ENCODE data around the gene MAF.

The MAF gene

GRCh38 chr16:79598348-79599181, 2.0 kb downstream of the MAF start:
- H3K36me3 ChIP-seq (ENCODE audit: control insufficient read depth in 1 of 2, insufficient read depth in 2 of 2, low read length in 2 of 2), result peaks cover 0 to 3% of the 10 kb centered on the region in 2 donors
- H3K27me3 ChIP-seq (ENCODE audit: low read depth, low read length), result no peaks in the 10 kb centered on the region
- H3K9me3 ChIP-seq (ENCODE audit: control insufficient read depth in 1 of 2, low read length in 2 of 2), result no peaks in the 10 kb centered on the region
- H3K4me3 ChIP-seq (ENCODE audit: low read depth in 1 of 2, low read length in 2 of 2), result peak overlapping the region; percentile 71 to 83
- H3K4me1 ChIP-seq (ENCODE audit: control insufficient read depth in 1 of 2, insufficient read depth in 2 of 2, low read length in 2 of 2), result peaks cover 6 to 20% of the 10 kb centered on the region in 2 donors
- peak overlapping the region; percentile 87 for H3K27ac ChIP-seq (ENCODE audit: low read length)

DNA sequence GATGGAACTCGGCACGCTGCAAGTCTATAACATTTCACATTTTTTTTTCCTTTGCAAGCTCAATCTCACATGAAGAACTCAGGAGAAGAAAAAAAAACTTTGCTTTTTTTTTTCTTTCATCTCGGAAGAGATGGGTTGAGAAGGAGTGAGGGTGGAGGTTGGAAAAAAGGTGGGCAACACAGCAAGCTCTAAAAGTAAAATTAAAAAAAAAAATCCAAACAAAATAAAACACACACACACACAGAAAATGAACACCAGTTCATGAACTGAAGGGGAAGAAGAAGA, 2.5 kb downstream of the MAF start:
- H3K36me3 ChIP-seq (ENCODE audit: control insufficient read depth in 1 of 2, insufficient read depth in 2 of 2, low read length in 2 of 2), result peaks cover 0 to 3% of the 10 kb centered on the region in 2 donors
- H3K27me3 ChIP-seq (ENCODE audit: low read depth, low read length), result no peaks in the 10 kb centered on the region
- H3K9me3 ChIP-seq (ENCODE audit: control insufficient read depth in 1 of 2, low read length in 2 of 2), result no peaks in the 10 kb centered on the region
- H3K4me3 ChIP-seq (ENCODE audit: low read depth in 1 of 2, low read length in 2 of 2), result peak overlapping the region; percentile 71 to 83
- peaks cover 6 to 20% of the 10 kb centered on the region in 2 donors for H3K4me1 ChIP-seq (ENCODE audit: control insufficient read depth in 1 of 2, insufficient read depth in 2 of 2, low read length in 2 of 2)
- H3K27ac ChIP-seq (ENCODE audit: low read length), result peak overlapping the region; percentile 87

DNA sequence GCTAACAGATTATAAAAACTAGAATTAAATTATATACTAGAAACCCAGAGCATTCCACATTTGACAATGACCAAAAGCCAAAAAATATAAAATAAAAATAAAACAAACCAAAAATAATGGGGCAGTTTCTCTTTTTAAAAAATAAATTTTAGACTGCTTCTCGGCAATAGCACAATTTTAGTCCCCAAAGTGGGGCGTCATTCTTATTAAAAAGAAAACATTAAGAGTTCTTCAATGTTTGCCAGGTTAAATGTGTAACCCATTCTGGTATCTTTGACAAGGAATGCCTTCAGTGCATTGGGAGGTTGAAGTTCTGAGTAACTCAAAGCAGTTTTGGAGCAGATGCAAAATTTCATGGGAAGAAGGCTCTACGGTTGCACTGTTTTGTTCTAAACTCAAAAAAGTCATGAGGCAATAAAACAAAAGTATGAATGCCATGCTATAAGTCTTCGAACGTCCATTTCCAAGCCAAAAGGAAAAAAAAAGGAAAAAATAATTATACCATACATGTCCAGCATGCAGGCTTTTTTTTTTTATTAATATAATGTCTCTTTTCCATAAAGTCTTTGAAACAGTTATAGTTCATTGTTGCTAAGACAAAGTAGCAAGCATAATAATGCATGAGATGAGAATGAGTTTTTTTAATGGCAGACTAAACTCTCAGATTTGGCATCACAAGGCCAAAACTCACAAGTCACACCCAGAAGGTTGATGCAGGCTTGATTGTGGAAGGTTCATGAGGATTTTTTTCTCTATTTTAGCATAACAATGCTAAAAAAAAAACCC, 3.1 kb downstream of the MAF start:
- Histone ChIP-seq H3K9me3 (ENCODE audit: control insufficient read depth in 1 of 2, low read length in 2 of 2) (no peaks in the 10 kb centered on the region), H3K27me3 (ENCODE audit: low read depth, low read length) (no peaks in the 10 kb centered on the region), H3K4me1 (ENCODE audit: control insufficient read depth in 1 of 2, insufficient read depth in 2 of 2, low read length in 2 of 2) (peaks cover 5 to 17% of the 10 kb centered on the region in 2 donors), H3K36me3 (ENCODE audit: control insufficient read depth in 1 of 2, insufficient read depth in 2 of 2, low read length in 2 of 2) (peaks cover 0 to 3% of the 10 kb centered on the region in 2 donors), H3K4me3 (ENCODE audit: low read depth in 1 of 2, low read length in 2 of 2) (peak overlapping the region; percentile 71 to 83), H3K27ac (ENCODE audit: low read length) (peak overlapping the region; percentile 87)

- Histone ChIP-seq H3K4me3 (ENCODE audit: low read depth in 1 of 2, low read length in 2 of 2) (peak overlapping the region; percentile 71 to 83), H3K27ac (ENCODE audit: low read length) (peak overlapping the region; percentile 87), H3K4me1 (ENCODE audit: control insufficient read depth in 1 of 2, insufficient read depth in 2 of 2, low read length in 2 of 2) (peaks cover 0 to 7% of the 10 kb centered on the region in 2 donors)
Measured at GRCh38 chr16:79595931-79596450, 4.5 kb downstream of the MAF start.

DNA sequence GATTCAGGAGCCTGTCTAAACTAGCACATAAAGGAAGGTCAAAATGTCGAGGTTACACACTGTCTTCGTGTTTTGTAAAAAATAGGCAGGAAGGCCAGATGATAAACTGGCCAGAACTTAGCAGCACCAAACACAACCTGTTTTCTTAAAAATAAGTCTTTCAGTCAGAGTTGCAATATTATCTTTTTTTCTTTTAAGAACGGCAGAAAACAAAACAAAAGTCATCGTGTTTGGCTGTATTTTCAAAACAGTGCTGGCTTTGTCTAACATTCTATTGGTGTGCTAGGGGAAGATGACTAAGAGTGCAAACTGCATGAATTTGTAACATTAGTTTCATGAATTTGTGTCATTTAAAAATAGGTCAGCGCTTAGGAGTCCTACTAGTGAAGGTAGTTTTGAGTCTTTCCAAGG, 5.3 kb downstream of the MAF start:
- Histone ChIP-seq H3K36me3 (ENCODE audit: control insufficient read depth in 1 of 2, insufficient read depth in 2 of 2, low read length in 2 of 2) (peaks cover 0 to 3% of the 10 kb centered on the region in 2 donors), H3K27me3 (ENCODE audit: low read depth, low read length) (no peaks in the 10 kb centered on the region), H3K9me3 (ENCODE audit: control insufficient read depth in 1 of 2, low read length in 2 of 2) (no peaks in the 10 kb centered on the region), H3K4me1 (ENCODE audit: control insufficient read depth in 1 of 2, insufficient read depth in 2 of 2, low read length in 2 of 2) (peaks cover 0 to 7% of the 10 kb centered on the region in 2 donors), H3K27ac (ENCODE audit: low read length) (peak overlapping the region; percentile 87), H3K4me3 (ENCODE audit: low read depth in 1 of 2, low read length in 2 of 2) (peak overlapping the region; percentile 71 to 83)

More at GRCh38 chr16:79595931-79596450, 4.5 kb downstream of the MAF start:
- H3K9me3 ChIP-seq (ENCODE audit: control insufficient read depth in 1 of 2, low read length in 2 of 2), result no peaks in the 10 kb centered on the region
- peaks cover 0 to 3% of the 10 kb centered on the region in 2 donors for H3K36me3 ChIP-seq (ENCODE audit: control insufficient read depth in 1 of 2, insufficient read depth in 2 of 2, low read length in 2 of 2)
- no peaks in the 10 kb centered on the region for H3K27me3 ChIP-seq (ENCODE audit: low read depth, low read length)

- H3K27me3 ChIP-seq (ENCODE audit: low read depth, low read length), result no peaks in the 10 kb centered on the region
- no peaks in the 10 kb centered on the region for H3K9me3 ChIP-seq (ENCODE audit: control insufficient read depth in 1 of 2, low read length in 2 of 2)
- H3K4me3 ChIP-seq (ENCODE audit: low read depth in 1 of 2, low read length in 2 of 2), result peak overlapping the region in 1 of 2 donors; percentile 31
- H3K36me3 ChIP-seq (ENCODE audit: control insufficient read depth in 1 of 2, insufficient read depth in 2 of 2, low read length in 2 of 2), result peaks cover 0 to 3% of the 10 kb centered on the region in 2 donors
- H3K27ac ChIP-seq (ENCODE audit: low read length), result peak overlapping the region; percentile 76
- peaks cover 0 to 7% of the 10 kb centered on the region in 2 donors for H3K4me1 ChIP-seq (ENCODE audit: control insufficient read depth in 1 of 2, insufficient read depth in 2 of 2, low read length in 2 of 2)
Measured at GRCh38 chr16:79593754-79594153, 6.8 kb downstream of the MAF start.

- H3K4me3 ChIP-seq (ENCODE audit: low read depth in 1 of 2, low read length in 2 of 2), result peak overlapping the region in 1 of 2 donors; percentile 31
- peak overlapping the region; percentile 76 for H3K27ac ChIP-seq (ENCODE audit: low read length)
- H3K9me3 ChIP-seq (ENCODE audit: control insufficient read depth in 1 of 2, low read length in 2 of 2), result no peaks in the 10 kb centered on the region
- peaks cover 0 to 3% of the 10 kb centered on the region in 2 donors for H3K36me3 ChIP-seq (ENCODE audit: control insufficient read depth in 1 of 2, insufficient read depth in 2 of 2, low read length in 2 of 2)
- no peaks in the 10 kb centered on the region for H3K27me3 ChIP-seq (ENCODE audit: low read depth, low read length)
- H3K4me1 ChIP-seq (ENCODE audit: control insufficient read depth in 1 of 2, insufficient read depth in 2 of 2, low read length in 2 of 2), result peaks cover 0 to 3% of the 10 kb centered on the region in 2 donors
Measured at GRCh38 chr16:79593074-79593531, 7.4 kb downstream of the MAF start.

DNA sequence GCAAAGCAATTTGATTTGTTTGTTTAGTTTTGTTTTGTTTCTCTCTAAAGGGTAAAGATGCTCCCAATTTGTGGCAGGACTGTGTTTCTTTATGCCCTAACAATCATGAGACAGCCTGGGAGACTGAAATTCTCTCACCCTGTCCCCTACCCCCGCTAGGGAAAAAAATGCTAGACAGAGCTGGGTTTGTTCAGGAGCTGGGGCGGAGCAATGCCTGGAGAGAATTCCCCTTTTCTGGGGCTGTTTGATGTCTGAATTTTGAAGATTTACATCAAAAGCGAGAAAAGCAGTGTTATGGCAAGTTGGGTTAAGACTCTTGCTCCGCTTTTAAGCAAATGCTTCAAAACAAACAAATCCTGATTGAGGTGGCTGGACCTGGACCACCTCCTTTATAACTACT, 8.4 kb downstream of the MAF start:
- peaks cover 0 to 3% of the 10 kb centered on the region in 2 donors for H3K36me3 ChIP-seq (ENCODE audit: control insufficient read depth in 1 of 2, insufficient read depth in 2 of 2, low read length in 2 of 2)
- H3K27ac ChIP-seq (ENCODE audit: low read length), result peak overlapping the region; percentile 76
- H3K9me3 ChIP-seq (ENCODE audit: control insufficient read depth in 1 of 2, low read length in 2 of 2), result no peaks in the 10 kb centered on the region
- H3K27me3 ChIP-seq (ENCODE audit: low read depth, low read length), result no peaks in the 10 kb centered on the region
- H3K4me1 ChIP-seq (ENCODE audit: control insufficient read depth in 1 of 2, insufficient read depth in 2 of 2, low read length in 2 of 2), result peaks cover 0 to 3% of the 10 kb centered on the region in 2 donors
- H3K4me3 ChIP-seq (ENCODE audit: low read depth in 1 of 2, low read length in 2 of 2), result no peak overlapping the region

DNA sequence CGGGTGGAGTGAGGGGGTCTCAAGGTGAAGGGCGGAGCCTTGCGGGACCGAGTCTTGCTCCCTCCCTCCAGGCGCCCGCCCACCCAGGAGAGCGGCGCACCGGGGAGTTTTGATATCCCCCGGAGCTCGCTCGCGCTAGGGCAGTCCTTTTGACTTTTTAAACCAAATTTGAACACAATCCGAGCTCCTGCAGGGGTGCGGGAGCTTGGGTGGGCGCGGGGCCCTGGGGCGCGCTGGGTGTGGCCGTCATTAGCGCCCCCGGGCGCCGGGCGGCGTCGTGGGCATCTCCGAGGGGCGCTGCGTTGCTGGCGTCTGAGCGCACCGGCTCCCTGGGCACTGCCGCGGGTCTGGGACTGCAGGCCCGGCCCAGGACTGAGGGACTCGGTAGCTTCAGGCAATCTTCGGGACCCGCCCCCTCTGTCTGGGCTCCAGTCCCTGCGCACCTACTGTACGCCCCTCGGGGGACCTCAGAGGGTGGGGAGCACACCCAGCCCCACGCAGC, 10.9 kb downstream of the MAF start:
- Histone ChIP-seq H3K9me3 (ENCODE audit: control insufficient read depth in 1 of 2, low read length in 2 of 2) (no peaks in the 10 kb centered on the region), H3K27me3 (ENCODE audit: low read depth, low read length) (no peaks in the 10 kb centered on the region), H3K4me1 (ENCODE audit: control insufficient read depth in 1 of 2, insufficient read depth in 2 of 2, low read length in 2 of 2) (peaks cover 0 to 3% of the 10 kb centered on the region in 2 donors), H3K36me3 (ENCODE audit: control insufficient read depth in 1 of 2, insufficient read depth in 2 of 2, low read length in 2 of 2) (no peaks in the 10 kb centered on the region), H3K27ac (ENCODE audit: low read length) (no peak overlapping the region), H3K4me3 (ENCODE audit: low read depth in 1 of 2, low read length in 2 of 2) (peak overlapping the region; percentile 34 to 61)

DNA sequence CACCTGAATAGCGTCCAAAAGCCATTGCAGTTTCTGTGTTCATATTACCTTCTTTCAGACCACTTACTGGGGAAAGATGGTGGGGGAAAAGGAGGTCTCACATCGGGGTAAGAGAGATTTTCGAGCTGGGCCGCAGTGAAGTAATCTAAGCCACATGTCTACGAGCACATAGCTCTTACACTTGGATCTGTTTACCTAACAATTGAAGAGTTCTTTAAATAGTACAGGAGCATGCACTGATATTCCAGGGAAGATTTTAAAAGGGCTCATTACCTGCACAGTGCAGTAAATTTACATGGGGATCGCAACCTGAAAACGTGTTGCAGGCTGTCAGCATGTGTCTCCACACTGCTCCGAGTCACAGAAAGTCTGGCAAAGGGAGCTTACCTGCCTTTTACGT, 12.6 kb downstream of the MAF start:
- H3K4me3 ChIP-seq (ENCODE audit: low read depth in 1 of 2, low read length in 2 of 2), result no peak overlapping the region
- H3K4me1 ChIP-seq (ENCODE audit: control insufficient read depth in 1 of 2, insufficient read depth in 2 of 2, low read length in 2 of 2), result no peaks in the 10 kb centered on the region
- H3K36me3 ChIP-seq (ENCODE audit: control insufficient read depth in 1 of 2, insufficient read depth in 2 of 2, low read length in 2 of 2), result no peaks in the 10 kb centered on the region
- no peaks in the 10 kb centered on the region for H3K27me3 ChIP-seq (ENCODE audit: low read depth, low read length)
- H3K9me3 ChIP-seq (ENCODE audit: control insufficient read depth in 1 of 2, low read length in 2 of 2), result no peaks in the 10 kb centered on the region
- no peak overlapping the region for H3K27ac ChIP-seq (ENCODE audit: low read length)

GRCh38 chr16:79587296-79587695, 13.2 kb downstream of the MAF start:
- Histone ChIP-seq H3K36me3 (ENCODE audit: control insufficient read depth in 1 of 2, insufficient read depth in 2 of 2, low read length in 2 of 2) (no peaks in the 10 kb centered on the region), H3K27me3 (ENCODE audit: low read depth, low read length) (no peaks in the 10 kb centered on the region), H3K27ac (ENCODE audit: low read length) (no peak overlapping the region), H3K4me3 (ENCODE audit: low read depth in 1 of 2, low read length in 2 of 2) (no peak overlapping the region), H3K9me3 (ENCODE audit: control insufficient read depth in 1 of 2, low read length in 2 of 2) (no peaks in the 10 kb centered on the region), H3K4me1 (ENCODE audit: control insufficient read depth in 1 of 2, insufficient read depth in 2 of 2, low read length in 2 of 2) (no peaks in the 10 kb centered on the region)

All from muscle layer of duodenum (tissue), 2 donors.